H1 (cell line): Measurements from ENCODE around the gene RETREG1. TPM values are rescaled to one million over a fixed set of nuclear protein-coding genes. Genes with fewer than 3 reads are reported as not detected.

Experiments
- CREB1 ChIP-seq: IDR thresholded peaks from 2 replicates; pipeline ENCODE4 v1.6.1; 2012; ENCODE audit warnings: inconsistent platforms
- CTBP2 ChIP-seq: IDR thresholded peaks from 2 replicates; pipeline ENCODE4 v1.7.0; 2011; ENCODE audit warnings: borderline replicate concordance, mild to moderate bottlenecking, moderate library complexity, mixed read lengths, low read length; ENCODE audit not compliant: insufficient read depth, insufficient read length
- EGR1 ChIP-seq: IDR thresholded peaks from 2 replicates; pipeline ENCODE4 v1.6.1; 2011; ENCODE audit warnings: low read depth, low read length, borderline replicate concordance
- EP300 ChIP-seq, 2 experiments: IDR thresholded peaks; 1 replicate in 1 of 2; 2 replicates in 1 of 2; pipeline ENCODE4 v1.6.1; 2011 to 2012; ENCODE audit warnings: low read depth in 2 of 2, low read length in 2 of 2, mild to moderate bottlenecking in 2 of 2, borderline replicate concordance in 1 of 2, inconsistent platforms in 1 of 2, moderate library complexity in 1 of 2
- EZH2 ChIP-seq: fragments of 200-600 bp; sonication (generic); IDR thresholded peaks from 2 replicates; pipeline ENCODE4 v1.7.1; 2012; ENCODE audit warnings: low read depth, mild to moderate bottlenecking, moderate library complexity, low read length, inconsistent platforms; ENCODE audit not compliant: severe bottlenecking
- PHF8 ChIP-seq: fragments of 200-600 bp; sonication (generic); conservative IDR thresholded peaks from 2 replicates; pipeline ENCODE4 v1.7.1; 2012; ENCODE audit warnings: low read depth, mild to moderate bottlenecking, inconsistent platforms, low read length, moderate library complexity
- POLR2AphosphoS5 ChIP-seq: IDR thresholded peaks from 2 replicates; pipeline ENCODE4 v1.6.1; 2011; ENCODE audit warnings: low read depth, low read length
- RAD21 ChIP-seq, 2 experiments: IDR thresholded peaks in 1 of 2; conservative IDR thresholded peaks in 1 of 2; 2 replicates each; pipeline ENCODE4 v1.6.1; 2011; ENCODE audit warnings: low read depth in 2 of 2, low read length in 2 of 2, improper control_type of control experiment in 1 of 2, inconsistent platforms in 1 of 2, mild to moderate bottlenecking in 1 of 2, moderate library complexity in 1 of 2
- RBBP5 ChIP-seq: IDR thresholded peaks from 2 replicates; pipeline ENCODE4 v1.7.1; 2012; ENCODE audit warnings: low read depth, mild to moderate bottlenecking, inconsistent platforms, low read length, moderate library complexity, borderline replicate concordance
- RFX5 ChIP-seq: IDR thresholded peaks from 2 replicates; pipeline ENCODE4 v1.6.1; 2011; ENCODE audit warnings: low read depth, low read length, improper control_type of control experiment, borderline replicate concordance
- SAP30 ChIP-seq: fragments of 300-600 bp; sonication (generic); IDR thresholded peaks from 2 replicates; pipeline ENCODE4 v1.7.1; 2012; ENCODE audit warnings: low read length, moderate library complexity, mild to moderate bottlenecking, inconsistent platforms; ENCODE audit not compliant: insufficient read depth, insufficient replicate concordance
- SIRT6 ChIP-seq: IDR thresholded peaks from one replicate; pipeline ENCODE4 v1.7.1; 2012; ENCODE audit warnings: low read length, inconsistent platforms
- SIX5 ChIP-seq: IDR thresholded peaks from 2 replicates; pipeline ENCODE4 v1.6.1; 2011; ENCODE audit warnings: mild to moderate bottlenecking, low read depth, low read length
- polyA plus RNA-seq, 7 experiments: library from polyadenylated mRNA; depleted of rRNA in 3 of 7; stranded (reverse) in 5 of 7; unstranded in 2 of 7; fragments of >200 nt in 5 of 7; fragments of 200-250 nt in 2 of 7; gene quantifications; 1 replicate in 5 of 7; 2 replicates in 1 of 7; 4 replicates in 1 of 7; pipeline versions ENCODE4 v1.2.1 to v1.2.3, GENCODE V29; 2011 to 2013; ENCODE audit warnings: missing spikeins in 2 of 7, mixed read lengths in 2 of 7
- total RNA-seq: library from RNA; stranded (reverse); fragmentation: NEBNext Ultra II Directional; extraction: Animal tissue kit (Norgen Biotek cat#: 25700); gene quantifications from 2 replicates; pipeline ENCODE4 v1.2.1, GENCODE V29; 2021
- TF ChIP-seq, protein P1 (sequence below): IDR thresholded peaks from 2 replicates; pipeline ENCODE4 v1.6.1; 2012; ENCODE audit warnings: low read length, inconsistent platforms

RETREG1 gene
- total and polyA plus RNA-seq, 2 of the 8 experiments (the other 6 are each of a cell fraction or from before 2014, with no cell fraction given): 0.62 to 1.9 TPM

GRCh38 chr5:16465544-16466432 is 151.0 kb downstream of the RETREG1 start, which contains the start of gene ZNF622 (continued):
- TF ChIP-seq RBBP5 (peak; percentile 78; the same call in 1 of the 2 replicates), EP300 (IDR thresholded peaks at IDR 0.05; ENCODE audit: borderline replicate concordance in 1 of 2, low read depth in 2 of 2, low read length in 2 of 2) (no peak), SIRT6 (no peak), EGR1 (peak; percentile 77), RAD21 (IDR thresholded peaks at IDR 0.05 in 1 of 2, conservative IDR thresholded peaks at IDR 0.05 in 1 of 2; ENCODE audit: low read depth in 2 of 2, low read length in 2 of 2) (no peak), SIX5 (no peak), SAP30 (peak; percentile 86), PHF8 (peak; percentile 92), EZH2 (no peak), RFX5 (no peak), CREB1 (peak; percentile 22; the same call in 1 of the 2 replicates), CTBP2 (no peak), POLR2AphosphoS5 (peak; percentile 93)
- TF ChIP-seq, protein P1, sequence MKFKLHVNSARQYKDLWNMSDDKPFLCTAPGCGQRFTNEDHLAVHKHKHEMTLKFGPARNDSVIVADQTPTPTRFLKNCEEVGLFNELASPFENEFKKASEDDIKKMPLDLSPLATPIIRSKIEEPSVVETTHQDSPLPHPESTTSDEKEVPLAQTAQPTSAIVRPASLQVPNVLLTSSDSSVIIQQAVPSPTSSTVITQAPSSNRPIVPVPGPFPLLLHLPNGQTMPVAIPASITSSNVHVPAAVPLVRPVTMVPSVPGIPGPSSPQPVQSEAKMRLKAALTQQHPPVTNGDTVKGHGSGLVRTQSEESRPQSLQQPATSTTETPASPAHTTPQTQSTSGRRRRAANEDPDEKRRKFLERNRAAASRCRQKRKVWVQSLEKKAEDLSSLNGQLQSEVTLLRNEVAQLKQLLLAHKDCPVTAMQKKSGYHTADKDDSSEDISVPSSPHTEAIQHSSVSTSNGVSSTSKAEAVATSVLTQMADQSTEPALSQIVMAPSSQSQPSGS: no peak
